HepG2 (cell line): ENCODE data around the gene LSM8. TPM values are rescaled to one million over a fixed set of nuclear protein-coding genes. Genes with fewer than 3 reads are reported as not detected.

Experiments used
- ATAC-seq: fragments of 200-7000 bp; cut with Tn5 transposase; 3 replicates; pipeline ENCODE4 v1.9.1; 2020; ENCODE audit warnings: mild to moderate bottlenecking, moderate library complexity
- BruUV-seq: library from RNA; stranded (reverse); fragments of 400-500 nt; replicated peaks from 2 replicates; lab custom pipeline; 2021; lab: Mats Ljungman, UMichigan
- CTCF ChIA-PET: fragments of 300-600 bp; formaldehyde crosslinking; extraction: SDS; loops from one replicate; lab custom pipeline; 2021; ENCODE audit warnings: low total read pairs, inconsistent platforms, low intra/inter-chr PET ratio; lab: Yijun Ruan, JAX
- POLR2A ChIA-PET: fragments of 350-600 bp; sonication (Branson Sonifier 250); formaldehyde crosslinking; loops from one replicate; lab custom pipeline; 2020; ENCODE audit warnings: antibody characterized with exemption, inconsistent platforms; lab: Yijun Ruan, JAX
- DNase-seq: peaks from one replicate; pipeline ENCODE4 v3.0.0-alpha.2; 2015; ENCODE audit warnings: low spot score
- FAIRE-seq: peaks from 3 replicates; lab custom pipeline; 2011; peaks lifted over from hg19 to GRCh38; lab: Jason Lieb, UNC
- H2AFZ ChIP-seq: one replicate; pipeline ENCODE4 v1.6.1; 2011; ENCODE audit warnings: low read length, inconsistent platforms
- H3K27ac ChIP-seq: fragments of 300-600 bp; 3 replicates; pipeline ENCODE4 v1.8.0; 2011; ENCODE audit warnings: mixed run types, mild to moderate bottlenecking, mixed read lengths, low read length, inconsistent platforms; ENCODE audit not compliant: insufficient read depth; ENCODE audit errors: extremely low read length
- H3K27me3 ChIP-seq, 2 experiments: fragments of 200-600 bp in 1 of 2; 2 replicates in 1 of 2; 3 replicates in 1 of 2; pipeline versions ENCODE4 v1.6.0 to v1.8.0; 2011; ENCODE audit warnings: low read length in 2 of 2, mild to moderate bottlenecking in 2 of 2, moderate library complexity in 2 of 2, inconsistent platforms in 1 of 2; ENCODE audit not compliant: insufficient read depth in 2 of 2, control insufficient read depth in 1 of 2
- H3K36me3 ChIP-seq, 2 experiments: fragments of 200-600 bp in 1 of 2; replicated peaks in 1 of 2; 2 replicates in 1 of 2; 3 replicates in 1 of 2; pipeline versions ENCODE4 v1.5.1 to v1.8.0; 2011; ENCODE audit warnings: low read length in 2 of 2, inconsistent platforms in 1 of 2; ENCODE audit not compliant: insufficient read depth in 2 of 2, control insufficient read depth in 1 of 2
- H3K4me1 ChIP-seq: 2 replicates; pipeline ENCODE4 v1.5.1; 2012; ENCODE audit warnings: low read length, inconsistent platforms; ENCODE audit not compliant: insufficient read depth
- H3K4me2 ChIP-seq: 2 replicates; pipeline ENCODE4 v1.6.0; 2011; ENCODE audit warnings: low read depth, low read length, inconsistent platforms
- H3K4me3 ChIP-seq, 3 experiments: fragments of 200-600 bp in 1 of 3; sonication (generic), shearing (Covaris generic) in 1 of 3; replicated peaks in 1 of 3; 2 replicates each; pipeline ENCODE4 v1.5.1; 2011 to 2016; ENCODE audit warnings: low read length in 3 of 3, inconsistent platforms in 2 of 3, low read depth in 2 of 3, mild to moderate bottlenecking in 2 of 3, control low read depth in 1 of 3, mixed read lengths in 1 of 3; ENCODE audit not compliant: insufficient read depth in 1 of 3
- H3K79me2 ChIP-seq: one replicate; pipeline ENCODE4 v1.6.1; 2011; ENCODE audit warnings: low read length, inconsistent platforms; ENCODE audit not compliant: insufficient read depth
- H3K9ac ChIP-seq: 2 replicates; pipeline ENCODE4 v1.6.0; 2011; ENCODE audit warnings: mild to moderate bottlenecking, low read depth, low read length, inconsistent platforms; ENCODE audit not compliant: insufficient read depth
- H3K9me3 ChIP-seq: 2 replicates; pipeline ENCODE4 v1.5.1; 2012; ENCODE audit warnings: mild to moderate bottlenecking, low read length
- H4K20me1 ChIP-seq: 2 replicates; pipeline ENCODE4 v1.6.0; 2011; ENCODE audit warnings: inconsistent platforms, mild to moderate bottlenecking, low read length, moderate library complexity; ENCODE audit not compliant: insufficient read depth
- DMAP1 ChIP-seq: IDR thresholded peaks from 2 replicates; pipeline ENCODE4 v1.6.1; 2016
- HNRNPLL ChIP-seq: fragments of 200-400 bp; formaldehyde crosslinking; IDR thresholded peaks from 2 replicates; pipeline ENCODE4 v1.6.1; 2017; ENCODE audit warnings: mild to moderate bottlenecking, low read depth, low read length; ENCODE audit not compliant: poor library complexity, severe bottlenecking
- KDM1A ChIP-seq: IDR thresholded peaks from 2 replicates; pipeline ENCODE4 v1.6.1; 2016; ENCODE audit warnings: missing compliant biosample characterization
- PHF8 ChIP-seq: sonication (generic); formaldehyde crosslinking; IDR thresholded peaks from 2 replicates; pipeline ENCODE4 v1.5.0; 2020; ENCODE audit warnings: missing genetic modification reagents
- ZFP62 ChIP-seq: sonication (generic); formaldehyde crosslinking; IDR thresholded peaks from 2 replicates; pipeline ENCODE4 v1.4.0; 2020; ENCODE audit warnings: missing genetic modification reagents
- ZNF350 ChIP-seq: sonication (generic); formaldehyde crosslinking; IDR thresholded peaks from 2 replicates; pipeline ENCODE4 v1.4.0; 2020; ENCODE audit warnings: mild to moderate bottlenecking, low read depth, missing genetic modification reagents, borderline replicate concordance
- ZNF510 ChIP-seq: sonication (generic); formaldehyde crosslinking; IDR thresholded peaks from 2 replicates; pipeline ENCODE4 v1.4.0; 2020; ENCODE audit warnings: low read depth, mild to moderate bottlenecking, missing genetic modification reagents
- ZNF549 ChIP-seq: sonication (generic); formaldehyde crosslinking; IDR thresholded peaks from 2 replicates; pipeline ENCODE4 v1.5.0; 2020; ENCODE audit warnings: missing genetic modification reagents
- ZNF772 ChIP-seq: sonication (generic); formaldehyde crosslinking; IDR thresholded peaks from 2 replicates; pipeline ENCODE4 v1.5.0; 2020; ENCODE audit warnings: mild to moderate bottlenecking, missing genetic modification reagents
- WGBS: methylation state at CpG from one replicate; pipeline ENCODE4 v1.1.6; 2017; ENCODE audit warnings: low lambda C conversion rate; 5-methylcytosine and 5-hydroxymethylcytosine counted together
- in situ Hi-C: cut with HindIII; loops from 2 replicates; pipeline ENCODE4 v1.10.0; 2017; ENCODE audit warnings: low pct_unique_long_range_greater_than_20kb; ENCODE audit not compliant: extremely low pct_ligation_motif_present
- intact Hi-C: fragments of 100-400 bp; cut with micrococcal nuclease; formaldehyde crosslinking; loops from one replicate; pipeline ENCODE4 v1.10.0; 2022; ENCODE audit not compliant: unreplicated experiment
- polyA plus RNA-seq, 8 experiments: library from polyadenylated mRNA; depleted of rRNA in 3 of 8; stranded (reverse) in 7 of 8; unstranded in 1 of 8; fragments of >200 nt; fragmentation: Illumina TruSeq in 4 of 8; extraction: Trizol in 4 of 8; gene quantifications; 2 replicates each; pipeline versions ENCODE4 v1.2.1 to v1.2.3, GENCODE V29; 2011 to 2016; ENCODE audit warnings: low read depth in 4 of 8, missing spikeins in 1 of 8, mixed read lengths in 1 of 8; ENCODE audit not compliant: insufficient read depth in 1 of 8
- total RNA-seq, 5 experiments: library from RNA; depleted of rRNA; stranded (reverse); fragments of >200 nt; fragmentation: Illumina TruSeq; extraction: Trizol; gene quantifications; 2 replicates each; pipeline ENCODE4 v1.2.3, GENCODE V29; 2016; ENCODE audit warnings: low read depth in 1 of 5
- TF ChIP-seq, protein P1 (sequence below): sonication (generic); formaldehyde crosslinking; IDR thresholded peaks from 2 replicates; pipeline ENCODE4 v1.9.0; 2022; ENCODE audit warnings: low read depth, missing genetic modification reagents
- TF ChIP-seq, protein P2 (sequence below): sonication (generic); formaldehyde crosslinking; IDR thresholded peaks from 2 replicates; pipeline ENCODE4 v1.4.0; 2020; ENCODE audit warnings: low read depth, mild to moderate bottlenecking, missing genetic modification reagents
- TF ChIP-seq, protein P3 (sequence below), 2 experiments: sonication (generic) in 1 of 2; formaldehyde crosslinking in 1 of 2; IDR thresholded peaks; 2 replicates each; pipeline versions ENCODE4 v1.4.0 to v1.6.1; 2018 to 2020; ENCODE audit warnings: missing genetic modification reagents in 2 of 2, borderline replicate concordance in 1 of 2, low read depth in 1 of 2, mild to moderate bottlenecking in 1 of 2, missing biosample characterization in 1 of 2
- TF ChIP-seq, protein P4 (sequence below): sonication (generic); formaldehyde crosslinking; IDR thresholded peaks from 2 replicates; pipeline ENCODE4 v1.8.1; 2023; ENCODE audit warnings: mild to moderate bottlenecking, inconsistent platforms, moderate library complexity, missing genetic modification reagents, borderline replicate concordance
- TF ChIP-seq, protein P5 (sequence below): sonication (generic); formaldehyde crosslinking; IDR thresholded peaks from 2 replicates; pipeline ENCODE4 v1.8.0; 2023; ENCODE audit warnings: mild to moderate bottlenecking, missing genetic modification reagents

The LSM8 gene
- total and polyA plus RNA-seq, 2 of the 13 experiments (the other 11 are each of a cell fraction or from before 2014, with no cell fraction given): 44.3 to 67.3 TPM

DNA sequence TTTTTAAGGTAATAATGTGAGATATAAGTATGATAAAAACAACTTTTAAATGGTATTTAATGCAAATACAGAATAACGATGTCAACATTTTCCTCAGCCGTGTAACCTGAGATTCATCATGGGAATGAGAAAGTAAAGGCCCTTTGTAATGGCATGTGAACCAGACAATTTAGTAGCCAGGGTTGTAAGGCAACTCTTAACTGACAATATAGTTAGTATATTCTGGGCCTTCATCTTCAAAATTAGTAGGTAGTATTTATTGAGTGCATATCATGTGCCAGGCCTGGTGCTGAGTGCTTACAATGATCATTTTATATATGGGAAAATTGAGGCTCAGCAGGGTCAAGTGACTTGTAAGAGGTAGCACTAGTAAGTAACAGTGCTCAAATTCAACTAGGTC lies 10.6 kb downstream of the LSM8 start:
- intact Hi-C loops: no loop called here
- BruUV-seq: no TSS peak
- CTCF ChIA-PET: no interaction called here

More for the DNA sequence above, 10.6 kb downstream of the LSM8 start:
- no peak for TF ChIP-seq HNRNPLL
- no peak for TF ChIP-seq PHF8
- no peak for TF ChIP-seq ZFP62 (CRISPR knock-in tag)
- TF ChIP-seq DMAP1 (CRISPR knock-in tag): no peak
- no peak for TF ChIP-seq ZNF772 (CRISPR knock-in tag)
- no peak for TF ChIP-seq ZNF350 (CRISPR knock-in tag)
- TF ChIP-seq, protein P1, sequence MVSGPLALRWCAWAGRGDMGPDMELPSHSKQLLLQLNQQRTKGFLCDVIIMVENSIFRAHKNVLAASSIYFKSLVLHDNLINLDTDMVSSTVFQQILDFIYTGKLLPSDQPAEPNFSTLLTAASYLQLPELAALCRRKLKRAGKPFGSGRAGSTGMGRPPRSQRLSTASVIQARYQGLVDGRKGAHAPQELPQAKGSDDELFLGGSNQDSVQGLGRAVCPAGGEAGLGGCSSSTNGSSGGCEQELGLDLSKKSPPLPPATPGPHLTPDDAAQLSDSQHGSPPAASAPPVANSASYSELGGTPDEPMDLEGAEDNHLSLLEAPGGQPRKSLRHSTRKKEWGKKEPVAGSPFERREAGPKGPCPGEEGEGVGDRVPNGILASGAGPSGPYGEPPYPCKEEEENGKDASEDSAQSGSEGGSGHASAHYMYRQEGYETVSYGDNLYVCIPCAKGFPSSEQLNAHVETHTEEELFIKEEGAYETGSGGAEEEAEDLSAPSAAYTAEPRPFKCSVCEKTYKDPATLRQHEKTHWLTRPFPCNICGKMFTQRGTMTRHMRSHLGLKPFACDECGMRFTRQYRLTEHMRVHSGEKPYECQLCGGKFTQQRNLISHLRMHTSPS (CRISPR knock-in tag): no peak
- no peak for TF ChIP-seq KDM1A (CRISPR knock-in tag)
- TF ChIP-seq, protein P2, sequence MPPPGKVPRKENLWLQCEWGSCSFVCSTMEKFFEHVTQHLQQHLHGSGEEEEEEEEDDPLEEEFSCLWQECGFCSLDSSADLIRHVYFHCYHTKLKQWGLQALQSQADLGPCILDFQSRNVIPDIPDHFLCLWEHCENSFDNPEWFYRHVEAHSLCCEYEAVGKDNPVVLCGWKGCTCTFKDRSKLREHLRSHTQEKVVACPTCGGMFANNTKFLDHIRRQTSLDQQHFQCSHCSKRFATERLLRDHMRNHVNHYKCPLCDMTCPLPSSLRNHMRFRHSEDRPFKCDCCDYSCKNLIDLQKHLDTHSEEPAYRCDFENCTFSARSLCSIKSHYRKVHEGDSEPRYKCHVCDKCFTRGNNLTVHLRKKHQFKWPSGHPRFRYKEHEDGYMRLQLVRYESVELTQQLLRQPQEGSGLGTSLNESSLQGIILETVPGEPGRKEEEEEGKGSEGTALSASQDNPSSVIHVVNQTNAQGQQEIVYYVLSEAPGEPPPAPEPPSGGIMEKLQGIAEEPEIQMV (CRISPR knock-in tag): no peak
- TF ChIP-seq, protein P3, sequence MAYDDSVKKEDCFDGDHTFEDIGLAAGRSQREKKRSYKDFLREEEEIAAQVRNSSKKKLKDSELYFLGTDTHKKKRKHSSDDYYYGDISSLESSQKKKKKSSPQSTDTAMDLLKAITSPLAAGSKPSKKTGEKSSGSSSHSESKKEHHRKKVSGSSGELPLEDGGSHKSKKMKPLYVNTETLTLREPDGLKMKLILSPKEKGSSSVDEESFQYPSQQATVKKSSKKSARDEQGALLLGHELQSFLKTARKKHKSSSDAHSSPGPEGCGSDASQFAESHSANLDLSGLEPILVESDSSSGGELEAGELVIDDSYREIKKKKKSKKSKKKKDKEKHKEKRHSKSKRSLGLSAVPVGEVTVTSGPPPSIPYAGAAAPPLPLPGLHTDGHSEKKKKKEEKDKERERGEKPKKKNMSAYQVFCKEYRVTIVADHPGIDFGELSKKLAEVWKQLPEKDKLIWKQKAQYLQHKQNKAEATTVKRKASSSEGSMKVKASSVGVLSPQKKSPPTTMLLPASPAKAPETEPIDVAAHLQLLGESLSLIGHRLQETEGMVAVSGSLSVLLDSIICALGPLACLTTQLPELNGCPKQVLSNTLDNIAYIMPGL (CRISPR knock-in tag; IDR thresholded peaks at IDR 0.05; ENCODE audit: borderline replicate concordance in 1 of 2, low read depth in 1 of 2): no peak
- TF ChIP-seq, protein P4, sequence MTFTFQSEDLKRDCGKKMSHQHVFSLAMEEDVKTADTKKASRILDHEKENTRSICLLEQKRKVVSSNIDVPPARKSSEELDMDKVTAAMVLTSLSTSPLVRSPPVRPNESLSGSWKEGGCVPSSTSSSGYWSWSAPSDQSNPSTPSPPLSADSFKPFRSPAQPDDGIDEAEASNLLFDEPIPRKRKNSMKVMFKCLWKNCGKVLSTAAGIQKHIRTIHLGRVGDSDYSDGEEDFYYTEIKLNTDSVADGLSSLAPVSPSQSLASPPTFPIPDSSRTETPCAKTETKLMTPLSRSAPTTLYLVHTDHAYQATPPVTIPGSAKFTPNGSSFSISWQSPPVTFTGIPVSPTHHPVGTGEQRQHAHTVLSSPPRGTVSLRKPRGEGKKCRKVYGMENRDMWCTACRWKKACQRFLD (CRISPR knock-in tag): no peak
- no peak for TF ChIP-seq ZNF549 (CRISPR knock-in tag)
- TF ChIP-seq, protein P5, sequence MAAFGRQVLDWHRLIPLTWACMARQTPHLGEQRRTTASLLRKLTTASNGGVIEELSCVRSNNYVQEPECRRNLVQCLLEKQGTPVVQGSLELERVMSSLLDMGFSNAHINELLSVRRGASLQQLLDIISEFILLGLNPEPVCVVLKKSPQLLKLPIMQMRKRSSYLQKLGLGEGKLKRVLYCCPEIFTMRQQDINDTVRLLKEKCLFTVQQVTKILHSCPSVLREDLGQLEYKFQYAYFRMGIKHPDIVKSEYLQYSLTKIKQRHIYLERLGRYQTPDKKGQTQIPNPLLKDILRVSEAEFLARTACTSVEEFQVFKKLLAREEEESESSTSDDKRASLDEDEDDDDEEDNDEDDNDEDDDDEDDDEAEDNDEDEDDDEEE (CRISPR knock-in tag): no peak
- no peak for TF ChIP-seq ZNF510 (CRISPR knock-in tag)
- Histone ChIP-seq H3K27me3 (no peaks in the 10 kb centered on the region), H4K20me1 (no peaks in the 10 kb centered on the region), H3K36me3 (peaks cover 0 to 11% of the 10 kb centered on the region in 2 experiments; a peak in 2 of 5 replicates), H3K27ac (no peak overlapping the region), H3K4me1 (no peaks in the 10 kb centered on the region), H2AFZ (no peak overlapping the region), H3K4me2 (no peak overlapping the region), H3K9me3 (no peaks in the 10 kb centered on the region), H3K4me3 (no peak overlapping the region), H3K9ac (no peak overlapping the region), H3K79me2 (no peaks in the 10 kb centered on the region)
- DNase-seq (no peak), FAIRE-seq (no peak), ATAC-seq (no peak)
- POLR2A ChIA-PET: no interaction called here
- in situ Hi-C loops: no loop called here
- 96% methylated on average over 2 of the region's 2 CpGs for WGBS
